Astrocyte of the cerebellum (primary cell): Measurements from ENCODE around the gene PDLIM1.

Experiments
- DNase-seq: peaks from one replicate; pipeline ENCODE4 v3.0.0-alpha.2; 2011; ENCODE audit warnings: low read depth
- H3K4me3 ChIP-seq: 2 replicates; pipeline ENCODE4 v1.5.1; 2011; ENCODE audit warnings: mild to moderate bottlenecking, low read depth, low read length, moderate library complexity
- CTCF ChIP-seq: IDR thresholded peaks from 2 replicates; pipeline ENCODE4 v1.5.1; 2012; ENCODE audit warnings: low read length, low read depth, moderate library complexity, mild to moderate bottlenecking; ENCODE audit errors: missing control alignments
- in situ Hi-C: cut with HindIII; loops from 2 replicates; pipeline ENCODE4 v1.10.0; 2017; ENCODE audit warnings: low sequenced_read_pairs

The PDLIM1 gene

DNA sequence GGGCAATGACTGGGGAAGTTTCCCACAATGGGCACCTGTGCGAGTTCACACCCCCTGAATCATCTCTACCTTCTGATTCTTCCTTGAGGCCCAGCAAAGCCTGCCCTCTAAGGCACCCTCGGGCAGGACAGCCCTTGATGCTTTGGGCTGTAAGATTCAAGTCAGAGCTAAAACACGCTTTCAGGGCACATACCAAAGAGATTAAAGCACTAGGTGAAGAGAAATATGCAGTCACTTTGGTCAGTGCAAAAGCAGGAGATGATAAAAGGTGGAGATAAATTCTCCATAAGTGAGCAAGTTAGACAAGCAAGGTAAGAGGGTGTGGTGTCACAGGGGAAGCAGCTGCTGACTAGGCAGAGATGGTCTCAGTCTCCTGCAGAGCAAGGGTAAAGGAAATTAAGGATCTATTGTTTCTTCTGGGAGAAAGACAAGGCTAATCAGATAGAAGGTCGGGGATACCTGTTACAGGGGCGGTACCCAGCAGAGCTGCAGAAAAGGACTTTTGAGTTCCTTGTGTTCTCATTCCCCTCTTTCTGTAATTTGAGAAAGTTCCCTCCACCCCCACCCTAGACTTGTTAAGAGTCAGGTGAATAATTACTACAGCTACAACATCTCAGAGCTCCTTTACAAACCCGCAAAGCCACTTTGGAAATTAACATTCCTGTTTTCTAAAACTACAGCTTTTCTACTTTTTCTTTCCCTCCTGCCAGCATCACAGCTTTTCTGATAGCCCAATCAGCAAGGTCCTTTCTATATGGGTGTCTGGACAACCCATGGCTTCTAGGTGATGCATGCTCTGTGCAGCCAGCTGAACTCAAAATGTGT is 26.4 kb downstream of the PDLIM1 start:
- DNase-seq: no peak
- TF ChIP-seq CTCF: no peak
- in situ Hi-C loops: no loop called here
- no peak overlapping the region for H3K4me3 ChIP-seq

DNA sequence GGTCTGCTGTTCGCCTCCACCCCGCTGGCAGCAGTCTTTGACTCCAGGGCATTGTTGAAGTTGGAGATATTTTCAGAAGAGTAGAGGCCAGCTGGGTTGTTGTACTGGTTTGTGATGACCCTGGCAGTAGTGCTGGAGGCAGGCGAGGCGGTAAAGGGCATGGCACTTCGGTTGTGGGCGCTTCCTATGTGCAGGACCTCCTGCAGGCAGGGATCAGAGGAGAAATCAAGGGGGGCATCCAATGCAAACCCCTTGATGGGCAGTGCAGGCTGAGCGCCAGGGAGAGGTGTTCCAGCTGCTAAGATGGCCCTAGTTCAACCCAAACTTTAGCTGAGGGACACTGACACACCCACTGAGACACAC is 27.0 kb downstream of the PDLIM1 start:
- in situ Hi-C loops: no loop called here
- TF ChIP-seq CTCF: no peak
- DNase-seq: no peak
- no peak overlapping the region for H3K4me3 ChIP-seq

- no peak overlapping the region for H3K4me3 ChIP-seq
- no peak for DNase-seq
- no peak for TF ChIP-seq CTCF
- in situ Hi-C loops: no loop called here
Measured at GRCh38 chr10:95262763-95263518, 27.9 kb downstream of the PDLIM1 start.

DNA sequence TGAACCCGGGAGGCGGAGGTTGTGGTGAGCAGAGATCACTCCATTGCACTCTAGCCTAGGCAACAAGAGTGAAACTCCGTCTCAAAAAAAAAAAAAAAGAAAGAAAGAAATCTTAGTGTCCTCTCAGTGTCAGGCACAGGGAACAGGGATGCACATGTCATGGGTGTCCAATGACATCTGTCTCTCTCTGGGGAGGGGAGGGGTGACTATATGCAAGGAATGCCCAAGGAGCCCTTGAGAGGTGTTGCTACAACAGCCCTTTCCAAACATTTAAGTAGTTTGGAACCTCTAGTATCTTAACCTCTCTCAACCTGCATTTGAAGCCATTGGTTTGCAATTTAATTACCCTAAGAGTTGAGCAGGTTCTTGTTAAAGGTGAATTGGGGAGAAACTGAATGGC is 28.9 kb downstream of the PDLIM1 start:
- in situ Hi-C loops: no loop called here
- DNase-seq: no peak
- no peak for TF ChIP-seq CTCF
- H3K4me3 ChIP-seq: no peak overlapping the region

- no peak for DNase-seq
- in situ Hi-C loops: no loop called here
Measured at GRCh38 chr10:95260909-95261552, 29.8 kb downstream of the PDLIM1 start.

More at GRCh38 chr10:95260909-95261552, 29.8 kb downstream of the PDLIM1 start:
- no peak overlapping the region for H3K4me3 ChIP-seq
- no peak for TF ChIP-seq CTCF
